ENCODE results near the gene SEL1L2. TPM values are rescaled to one million over a fixed set of nuclear protein-coding genes. Genes with fewer than 3 reads are reported as not detected.

Gene SEL1L2
- total RNA-seq, 1 donor from 2014 or later, result not detected

DNA sequence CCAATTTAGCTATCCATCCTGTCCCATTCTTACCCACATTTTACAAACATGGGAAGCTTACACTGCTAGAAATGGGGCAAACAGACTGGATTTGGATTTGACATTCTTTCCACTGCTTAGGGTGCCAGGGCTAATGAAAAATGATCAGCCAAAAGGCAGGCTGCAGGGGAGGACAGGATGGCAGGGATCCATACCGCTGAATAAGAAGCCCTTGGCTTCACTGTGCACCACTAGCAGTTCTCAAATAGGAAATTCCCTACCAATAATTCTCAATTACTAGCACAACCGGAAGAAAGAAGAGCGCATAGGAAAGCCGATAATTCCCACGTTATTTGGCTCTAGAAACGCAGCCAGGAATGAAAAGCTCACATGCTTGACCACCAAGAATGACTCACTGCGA, 132.5 kb downstream of the SEL1L2 start:
- TF ChIP-seq, protein P1, sequence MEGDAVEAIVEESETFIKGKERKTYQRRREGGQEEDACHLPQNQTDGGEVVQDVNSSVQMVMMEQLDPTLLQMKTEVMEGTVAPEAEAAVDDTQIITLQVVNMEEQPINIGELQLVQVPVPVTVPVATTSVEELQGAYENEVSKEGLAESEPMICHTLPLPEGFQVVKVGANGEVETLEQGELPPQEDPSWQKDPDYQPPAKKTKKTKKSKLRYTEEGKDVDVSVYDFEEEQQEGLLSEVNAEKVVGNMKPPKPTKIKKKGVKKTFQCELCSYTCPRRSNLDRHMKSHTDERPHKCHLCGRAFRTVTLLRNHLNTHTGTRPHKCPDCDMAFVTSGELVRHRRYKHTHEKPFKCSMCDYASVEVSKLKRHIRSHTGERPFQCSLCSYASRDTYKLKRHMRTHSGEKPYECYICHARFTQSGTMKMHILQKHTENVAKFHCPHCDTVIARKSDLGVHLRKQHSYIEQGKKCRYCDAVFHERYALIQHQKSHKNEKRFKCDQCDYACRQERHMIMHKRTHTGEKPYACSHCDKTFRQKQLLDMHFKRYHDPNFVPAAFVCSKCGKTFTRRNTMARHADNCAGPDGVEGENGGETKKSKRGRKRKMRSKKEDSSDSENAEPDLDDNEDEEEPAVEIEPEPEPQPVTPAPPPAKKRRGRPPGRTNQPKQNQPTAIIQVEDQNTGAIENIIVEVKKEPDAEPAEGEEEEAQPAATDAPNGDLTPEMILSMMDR (IDR thresholded peaks at IDR 0.05; ENCODE audit: unreplicated experiment), result no peak
- peaks cover 3% of the 10 kb centered on the region for H3K27me3 Mint-ChIP-seq (ENCODE audit: unreplicated experiment)
- no peak overlapping the region for H3K27ac Mint-ChIP-seq (ENCODE audit: unreplicated experiment)
- H3K9me3 Mint-ChIP-seq (ENCODE audit: unreplicated experiment), result no peaks in the 10 kb centered on the region
- peaks cover 3% of the 10 kb centered on the region for H3K4me1 Mint-ChIP-seq (ENCODE audit: unreplicated experiment)
- DNase-seq (ENCODE audit: low spot score), result no peak
- H3K4me3 Mint-ChIP-seq (ENCODE audit: unreplicated experiment), result no peak overlapping the region
- H3K36me3 Mint-ChIP-seq (ENCODE audit: low read depth, unreplicated experiment), result no peaks in the 10 kb centered on the region

DNA sequence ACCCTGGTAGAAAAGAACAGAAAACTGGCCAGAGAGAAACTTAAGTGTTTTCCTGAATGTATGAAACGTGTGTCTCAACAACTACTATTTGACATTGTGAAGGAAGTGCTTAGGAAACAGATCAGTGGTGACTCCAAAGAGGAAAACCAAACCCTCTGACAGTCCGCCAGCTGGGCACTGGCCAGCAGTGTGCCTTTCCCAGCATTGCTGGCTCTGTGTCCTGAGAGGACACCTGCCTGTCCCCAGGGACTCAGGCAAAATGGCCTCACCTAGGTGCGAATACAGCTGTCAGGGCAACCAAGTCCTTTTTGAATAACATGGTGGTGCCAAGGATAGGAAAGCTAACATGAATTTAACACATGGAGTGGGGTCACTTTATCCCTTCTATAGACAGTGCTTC, 133.1 kb downstream of the SEL1L2 start:
- H3K4me3 Mint-ChIP-seq (ENCODE audit: unreplicated experiment), result no peak overlapping the region
- H3K4me1 Mint-ChIP-seq (ENCODE audit: unreplicated experiment), result peaks cover 3% of the 10 kb centered on the region
- H3K36me3 Mint-ChIP-seq (ENCODE audit: low read depth, unreplicated experiment), result no peaks in the 10 kb centered on the region
- TF ChIP-seq, protein P1 (IDR thresholded peaks at IDR 0.05; ENCODE audit: unreplicated experiment), result no peak
- H3K9me3 Mint-ChIP-seq (ENCODE audit: unreplicated experiment), result no peaks in the 10 kb centered on the region
- H3K27me3 Mint-ChIP-seq (ENCODE audit: unreplicated experiment), result peaks cover 3% of the 10 kb centered on the region
- DNase-seq (ENCODE audit: low spot score), result no peak
- no peak overlapping the region for H3K27ac Mint-ChIP-seq (ENCODE audit: unreplicated experiment)

DNA sequence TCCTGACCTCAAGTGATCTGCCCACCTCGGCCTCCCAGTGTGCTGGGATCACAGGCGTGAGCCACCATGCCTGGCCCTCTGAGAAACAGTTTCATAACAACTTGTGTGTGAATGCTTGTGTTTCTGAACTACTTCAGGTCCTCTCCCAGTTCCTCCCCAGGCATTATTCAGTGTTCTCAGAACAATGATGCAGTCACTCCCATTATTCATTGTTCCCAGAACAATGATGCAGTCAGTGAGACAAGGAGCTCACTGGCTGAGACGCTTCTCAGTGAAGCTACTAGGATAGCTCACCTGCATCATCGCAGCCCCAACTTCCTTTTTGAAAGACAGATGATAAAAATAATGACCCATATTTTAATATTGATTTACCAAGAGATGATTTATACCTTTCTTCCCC, 134.1 kb downstream of the SEL1L2 start:
- H3K4me3 Mint-ChIP-seq (ENCODE audit: unreplicated experiment), result no peak overlapping the region
- H3K9me3 Mint-ChIP-seq (ENCODE audit: unreplicated experiment), result no peaks in the 10 kb centered on the region
- H3K27me3 Mint-ChIP-seq (ENCODE audit: unreplicated experiment), result peaks cover 3% of the 10 kb centered on the region
- peaks cover 3% of the 10 kb centered on the region for H3K4me1 Mint-ChIP-seq (ENCODE audit: unreplicated experiment)
- no peaks in the 10 kb centered on the region for H3K36me3 Mint-ChIP-seq (ENCODE audit: low read depth, unreplicated experiment)
- TF ChIP-seq, protein P1 (IDR thresholded peaks at IDR 0.05; ENCODE audit: unreplicated experiment), result no peak
- DNase-seq (ENCODE audit: low spot score), result no peak
- no peak overlapping the region for H3K27ac Mint-ChIP-seq (ENCODE audit: unreplicated experiment)

DNA sequence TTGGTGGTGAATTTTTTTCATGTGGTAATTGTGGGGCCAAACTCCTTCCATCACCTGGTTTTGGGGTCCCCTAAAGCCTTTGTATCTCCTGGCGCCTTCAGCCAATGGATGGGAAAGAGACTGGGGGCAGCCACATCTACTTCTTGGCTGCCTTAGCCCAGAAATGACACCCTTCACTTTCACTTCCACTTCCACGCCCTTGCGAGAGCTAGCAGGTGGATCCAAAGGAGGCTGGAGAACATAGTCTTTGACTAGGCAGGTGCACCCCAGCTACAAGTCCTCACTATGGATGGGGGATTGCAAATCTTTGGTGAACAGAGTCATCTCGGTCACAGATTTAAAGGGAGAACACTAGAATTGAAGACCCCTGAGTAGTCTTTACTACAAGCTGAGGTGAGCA, 134.8 kb downstream of the SEL1L2 start:
- Mint-ChIP-seq H3K27ac (ENCODE audit: unreplicated experiment) (no peak overlapping the region), H3K9me3 (ENCODE audit: unreplicated experiment) (no peaks in the 10 kb centered on the region), H3K4me3 (ENCODE audit: unreplicated experiment) (no peak overlapping the region), H3K36me3 (ENCODE audit: low read depth, unreplicated experiment) (no peaks in the 10 kb centered on the region), H3K27me3 (ENCODE audit: unreplicated experiment) (peaks cover 3% of the 10 kb centered on the region), H3K4me1 (ENCODE audit: unreplicated experiment) (peaks cover 3% of the 10 kb centered on the region)
- TF ChIP-seq, protein P1 (IDR thresholded peaks at IDR 0.05; ENCODE audit: unreplicated experiment), result no peak
- DNase-seq (ENCODE audit: low spot score), result no peak

DNA sequence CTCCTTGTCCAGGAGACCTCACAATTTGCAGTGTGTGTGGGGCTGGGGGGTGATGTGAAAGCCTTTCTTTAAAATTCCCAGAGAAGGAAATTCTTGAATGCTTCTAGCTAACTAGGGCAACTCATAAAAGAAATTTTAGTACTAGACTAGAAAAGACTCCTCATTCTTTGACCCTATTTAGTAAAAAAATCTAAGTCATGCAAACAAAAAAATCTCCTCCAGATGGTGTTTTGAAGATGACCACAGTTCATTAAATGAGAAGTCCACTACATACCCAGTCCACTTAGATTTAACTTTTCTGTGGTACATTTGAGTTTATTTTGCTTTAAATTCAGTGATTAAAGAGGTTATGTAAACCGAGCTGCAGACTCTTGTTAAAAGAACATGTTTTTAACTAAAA, 138.1 kb downstream of the SEL1L2 start:
- TF ChIP-seq, protein P1 (IDR thresholded peaks at IDR 0.05; ENCODE audit: unreplicated experiment), result no peak
- H3K36me3 Mint-ChIP-seq (ENCODE audit: low read depth, unreplicated experiment), result no peaks in the 10 kb centered on the region

More for the DNA sequence above, 138.1 kb downstream of the SEL1L2 start:
- no peaks in the 10 kb centered on the region for H3K9me3 Mint-ChIP-seq (ENCODE audit: unreplicated experiment)
- H3K4me1 Mint-ChIP-seq (ENCODE audit: unreplicated experiment), result peaks cover 3% of the 10 kb centered on the region
- no peaks in the 10 kb centered on the region for H3K27me3 Mint-ChIP-seq (ENCODE audit: unreplicated experiment)
- no peak for DNase-seq (ENCODE audit: low spot score)
- H3K27ac Mint-ChIP-seq (ENCODE audit: unreplicated experiment), result no peak overlapping the region
- H3K4me3 Mint-ChIP-seq (ENCODE audit: unreplicated experiment), result no peak overlapping the region
